ENCODE data around the gene ATP1A4. TPM values are rescaled to one million over a fixed set of nuclear protein-coding genes. Genes with fewer than 3 reads are reported as not detected.

ATP1A4 gene
- total and polyA plus RNA-seq, 2 experiments from 2014 or later, result not detected

DNA sequence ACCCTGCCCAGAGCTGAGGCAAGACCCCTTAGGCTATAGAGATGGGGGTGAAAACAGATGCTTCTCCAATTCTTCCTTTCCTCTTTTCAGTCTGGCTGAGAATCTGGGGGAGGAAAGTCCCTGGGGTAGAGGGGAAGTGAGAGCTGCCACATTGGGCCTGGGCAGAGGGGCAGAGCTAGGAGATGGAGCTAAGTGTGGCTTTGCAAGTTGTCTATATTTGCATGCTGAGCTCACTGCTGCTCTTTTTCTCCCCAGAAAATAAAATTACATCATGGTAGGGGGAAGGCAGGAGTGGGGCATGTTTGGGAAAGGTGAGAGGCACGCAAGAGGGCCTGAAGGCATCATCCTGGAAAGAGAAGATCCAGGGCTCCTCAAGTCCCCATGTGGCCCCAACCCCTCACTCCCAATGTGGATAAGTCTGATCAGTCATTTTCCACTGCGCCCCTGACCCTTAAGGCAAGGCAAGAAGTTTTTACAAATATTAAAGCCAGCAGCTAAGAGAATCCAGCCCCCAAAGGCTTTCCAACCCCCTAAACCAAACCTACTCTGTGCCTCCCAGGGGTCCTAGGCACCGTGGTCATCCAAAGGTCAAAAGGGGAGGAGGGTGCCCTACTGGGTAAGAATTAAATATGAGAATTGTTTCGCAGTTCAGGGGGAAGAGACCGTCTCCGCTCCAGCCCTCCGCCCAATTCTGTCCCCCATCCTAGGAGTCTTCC is 53.3 kb downstream of the ATP1A4 start:
- H3K36me3 ChIP-seq (ENCODE audit: low read depth), result peaks cover 9% of the 10 kb centered on the region; the same call in 1 of the 2 replicates
- no peaks in the 10 kb centered on the region for H3K9me3 ChIP-seq (ENCODE audit: low read depth)
- H3K27me3 ChIP-seq (replicated peaks; ENCODE audit: insufficient read depth), result no peaks in the 10 kb centered on the region
- peak overlapping the region; percentile 93 for H3K27ac ChIP-seq
- TF ChIP-seq EZH2 (IDR thresholded peaks at IDR 0.05; ENCODE audit: insufficient read depth, poor library complexity, severe bottlenecking) (no peak), EZH2phosphoT487 (IDR thresholded peaks at IDR 0.05; ENCODE audit: insufficient read depth, low read depth) (no peak)
- in situ Hi-C loops (cut with MboI), result no loop called here
- DNase-seq, result peak; percentile 34
- peak overlapping the region; percentile 57 for H3K4me2 ChIP-seq (ENCODE audit: unreplicated experiment)
- peak overlapping the region; percentile 94 for H3K9ac ChIP-seq
- peaks cover 35% of the 10 kb centered on the region for H3K4me1 ChIP-seq (ENCODE audit: insufficient read depth)
- peaks cover 25% of the 10 kb centered on the region for H3F3A ChIP-seq (ENCODE audit: insufficient read depth)
- 17 to 18% methylated on average over 5 to 7 of the region's 7 CpGs for WGBS, 2 experiments (ENCODE audit: low coverage in 1 of 2, low lambda C conversion rate in 2 of 2, missing lambda C conversion rate in 2 of 2)
- peak overlapping the region; percentile 82 for H2AFZ ChIP-seq
- no peaks in the 10 kb centered on the region for H3K9me2 ChIP-seq (ENCODE audit: insufficient read depth)
- H3K4me3 ChIP-seq, result peak overlapping the region; percentile 81
- peaks cover 35% of the 10 kb centered on the region for H3K79me2 ChIP-seq (ENCODE audit: insufficient read depth)
- no peaks in the 10 kb centered on the region for H4K20me1 ChIP-seq (ENCODE audit: insufficient read depth)

DNA sequence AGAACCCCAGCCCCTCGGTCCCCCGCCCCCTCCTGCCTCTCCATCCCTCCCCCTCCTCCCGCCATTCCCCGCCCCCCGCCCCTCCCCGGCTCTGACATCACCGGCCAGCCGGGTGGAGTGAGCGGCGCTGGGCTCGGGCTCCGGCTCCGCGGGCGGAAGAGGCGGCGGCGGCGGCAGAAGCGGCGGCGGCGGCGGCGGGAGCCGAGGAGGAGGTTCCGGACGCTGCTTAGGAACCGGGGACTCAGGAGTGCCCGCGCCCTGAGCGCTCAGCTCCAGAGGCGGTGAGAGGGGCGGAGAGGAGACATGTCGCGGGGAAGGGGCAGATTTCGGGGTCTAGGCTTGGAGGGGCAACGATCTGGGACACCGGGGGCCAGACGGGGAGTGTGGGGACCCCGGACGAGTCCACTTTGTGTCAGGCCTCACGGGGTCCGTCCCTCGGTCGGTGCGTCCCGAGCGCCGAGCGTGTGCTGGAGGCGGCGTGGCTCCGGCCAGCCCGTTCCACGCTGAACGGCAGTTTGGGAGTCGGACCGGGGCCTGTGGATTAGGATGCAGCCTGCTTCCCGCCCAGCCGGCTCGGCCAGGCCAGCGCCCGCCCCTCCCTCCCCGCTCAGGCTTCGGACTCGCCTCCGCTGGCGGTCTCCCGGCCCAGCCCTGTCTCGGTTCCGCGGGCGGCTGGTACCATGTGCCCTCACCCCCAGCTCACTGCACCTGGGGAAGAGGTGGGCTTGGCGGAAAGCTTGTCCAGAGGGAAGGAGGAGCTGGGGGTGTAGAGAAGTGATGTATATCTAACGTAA is 54.0 kb downstream of the ATP1A4 start, which contains the start of gene PEA15:
PEA15 (plus strand) TSS at position 143 of the 794 bp plus-strand sequence. CDS start 6,161 bp downstream, outside the sequence.
- Histone ChIP-seq H3K9me3 (ENCODE audit: low read depth) (no peaks in the 10 kb centered on the region), H3K36me3 (ENCODE audit: low read depth) (peaks cover 9% of the 10 kb centered on the region; the same call in 1 of the 2 replicates), H3K27ac (peak within 1 kb of the TSS; percentile 93), H3F3A (ENCODE audit: insufficient read depth) (peaks cover 33% of the 10 kb centered on the region), H3K4me3 (peak within 1 kb of the TSS; percentile 81), H3K79me2 (ENCODE audit: insufficient read depth) (peaks cover 43% of the 10 kb centered on the region), H4K20me1 (ENCODE audit: insufficient read depth) (no peaks in the 10 kb centered on the region), H3K27me3 (replicated peaks; ENCODE audit: insufficient read depth) (no peaks in the 10 kb centered on the region), H3K9me2 (ENCODE audit: insufficient read depth) (no peaks in the 10 kb centered on the region), H2AFZ (peak within 1 kb of the TSS; percentile 82), H3K9ac (peak within 1 kb of the TSS; percentile 94), H3K4me2 (ENCODE audit: unreplicated experiment) (peak within 1 kb of the TSS; percentile 92), H3K4me1 (ENCODE audit: insufficient read depth) (peaks cover 42% of the 10 kb centered on the region)
- TF ChIP-seq EZH2 (IDR thresholded peaks at IDR 0.05; ENCODE audit: insufficient read depth, poor library complexity, severe bottlenecking) (no peak), EZH2phosphoT487 (IDR thresholded peaks at IDR 0.05; ENCODE audit: insufficient read depth, low read depth) (no peak)
- peak; percentile 87 for DNase-seq
- 1 to 5% methylated on average over 23 to 60 of the region's 76 CpGs for WGBS, 2 experiments (ENCODE audit: low coverage in 1 of 2, low lambda C conversion rate in 2 of 2, missing lambda C conversion rate in 2 of 2)
- in situ Hi-C loops (cut with MboI), result no loop called here

DNA sequence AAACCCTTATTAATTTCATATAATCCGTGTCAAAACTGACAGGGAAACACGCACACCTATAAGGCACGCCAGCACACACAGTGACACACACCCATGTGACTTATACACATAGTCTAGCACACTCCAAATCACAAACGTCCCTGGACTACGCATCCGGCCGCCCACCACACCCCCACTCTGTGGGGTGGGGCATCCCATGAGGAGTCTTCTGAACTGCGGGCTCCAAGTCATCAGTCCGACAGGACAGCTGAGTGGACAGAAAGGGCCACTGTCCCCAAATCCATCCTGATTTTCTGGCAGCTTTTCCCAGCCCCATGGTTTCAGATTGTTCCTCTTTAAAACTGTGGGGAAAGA is 54.6 kb downstream of the ATP1A4 start:
- Histone ChIP-seq H3K27me3 (replicated peaks; ENCODE audit: insufficient read depth) (no peaks in the 10 kb centered on the region), H3K36me3 (ENCODE audit: low read depth) (peaks cover 14% of the 10 kb centered on the region; the same call in 1 of the 2 replicates), H3K4me1 (ENCODE audit: insufficient read depth) (peaks cover 45% of the 10 kb centered on the region), H3K9me2 (ENCODE audit: insufficient read depth) (no peaks in the 10 kb centered on the region), H2AFZ (peak overlapping the region; percentile 31), H4K20me1 (ENCODE audit: insufficient read depth) (no peaks in the 10 kb centered on the region), H3K27ac (peak overlapping the region; percentile 93), H3K9ac (peak overlapping the region; percentile 94), H3K9me3 (ENCODE audit: low read depth) (no peaks in the 10 kb centered on the region), H3K4me3 (peak overlapping the region; percentile 81), H3F3A (ENCODE audit: insufficient read depth) (peaks cover 35% of the 10 kb centered on the region), H3K4me2 (ENCODE audit: unreplicated experiment) (peak overlapping the region; percentile 92), H3K79me2 (ENCODE audit: insufficient read depth) (peaks cover 49% of the 10 kb centered on the region)
- no peak for TF ChIP-seq EZH2phosphoT487 (IDR thresholded peaks at IDR 0.05; ENCODE audit: insufficient read depth, low read depth)
- no peak for TF ChIP-seq EZH2 (IDR thresholded peaks at IDR 0.05; ENCODE audit: insufficient read depth, poor library complexity, severe bottlenecking)
- in situ Hi-C loops (cut with MboI), result no loop called here
- DNase-seq, result peak; percentile 82
- 1 to 2% methylated on average over 9 of the region's 9 CpGs for WGBS, 2 experiments (ENCODE audit: low coverage in 1 of 2, low lambda C conversion rate in 2 of 2, missing lambda C conversion rate in 2 of 2)

DNA sequence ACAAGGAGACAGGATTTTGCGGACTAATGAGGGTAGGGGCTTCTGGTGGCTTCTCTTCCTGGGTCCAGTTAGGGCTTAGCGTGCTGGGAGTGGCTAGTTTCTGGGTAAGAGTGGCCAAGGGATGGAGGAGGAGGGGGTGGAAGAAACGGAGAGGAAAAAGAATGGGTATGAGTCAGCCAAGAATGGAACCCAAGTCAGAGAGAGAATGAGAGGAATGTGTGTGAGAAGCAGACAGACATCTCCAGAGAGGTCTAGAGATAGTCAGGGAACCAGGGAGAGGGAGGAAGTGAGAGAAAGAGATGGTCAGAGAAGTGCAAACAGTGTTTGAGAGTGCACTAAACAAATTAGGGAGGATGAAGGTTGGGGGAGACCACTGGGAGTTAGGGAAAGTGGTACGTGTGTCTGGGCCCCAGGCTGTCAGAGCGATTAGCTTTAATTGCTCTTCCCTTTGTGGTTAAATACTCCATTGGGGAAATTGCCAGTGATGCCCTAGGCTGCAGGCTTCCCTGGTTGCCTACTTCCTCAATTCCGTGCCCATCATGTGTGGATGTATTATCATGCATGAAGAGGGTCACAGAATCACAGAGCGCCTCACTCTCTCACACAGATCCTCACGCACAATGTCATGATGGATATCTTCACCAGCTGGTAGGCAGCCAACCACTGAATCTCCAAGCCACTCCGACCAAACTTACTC is 55.2 kb downstream of the ATP1A4 start:
- DNase-seq, result peak; percentile 91
- H4K20me1 ChIP-seq (ENCODE audit: insufficient read depth), result no peaks in the 10 kb centered on the region
- in situ Hi-C loops (cut with MboI), result no loop called here
- peaks cover 40% of the 10 kb centered on the region for H3F3A ChIP-seq (ENCODE audit: insufficient read depth)
- peaks cover 20% of the 10 kb centered on the region for H3K36me3 ChIP-seq (ENCODE audit: low read depth)
- peak overlapping the region; percentile 92 for H3K4me2 ChIP-seq (ENCODE audit: unreplicated experiment)
- H2AFZ ChIP-seq, result peak overlapping the region; percentile 31
- no peaks in the 10 kb centered on the region for H3K27me3 ChIP-seq (replicated peaks; ENCODE audit: insufficient read depth)
- peak overlapping the region; percentile 93 for H3K27ac ChIP-seq
- peak overlapping the region; percentile 94 for H3K9ac ChIP-seq
- 34 to 42% methylated on average over 9 of the region's 9 CpGs for WGBS, 2 experiments (ENCODE audit: low coverage in 1 of 2, low lambda C conversion rate in 2 of 2, missing lambda C conversion rate in 2 of 2)
- peaks cover 54% of the 10 kb centered on the region for H3K79me2 ChIP-seq (ENCODE audit: insufficient read depth)
- H3K9me3 ChIP-seq (ENCODE audit: low read depth), result no peaks in the 10 kb centered on the region
- H3K9me2 ChIP-seq (ENCODE audit: insufficient read depth), result no peaks in the 10 kb centered on the region
- H3K4me3 ChIP-seq, result peak overlapping the region; percentile 81
- TF ChIP-seq EZH2phosphoT487 (IDR thresholded peaks at IDR 0.05; ENCODE audit: insufficient read depth, low read depth) (no peak), EZH2 (IDR thresholded peaks at IDR 0.05; ENCODE audit: insufficient read depth, poor library complexity, severe bottlenecking) (no peak)
- H3K4me1 ChIP-seq (ENCODE audit: insufficient read depth), result peaks cover 45% of the 10 kb centered on the region
